T-cell (primary cell): ENCODE measurements around the gene SH2D2A. TPM values are rescaled to one million over a fixed set of nuclear protein-coding genes. Genes with fewer than 3 reads are reported as not detected.

Experiments used
- ATAC-seq, 4 experiments: fragments of 200-7000 bp in 3 of 4; fragments of 150-1000 bp in 1 of 4; cut with Tn5 transposase; replicated peaks in 1 of 4; 1 replicate in 3 of 4; 2 replicates in 1 of 4; pipeline ENCODE4 v1.10.0; 2021; ENCODE audit warnings: moderate library complexity in 3 of 4, mild to moderate bottlenecking in 2 of 4, moderate number of reproducible peaks in 1 of 4
- CTCF ChIA-PET, 2 donors: fragments of 300-600 bp; sonication (Branson Sonifier 250); formaldehyde crosslinking; loops; one replicate each; lab custom pipeline; 2022; ENCODE audit warnings: antibody characterized with exemption in 2 of 2; lab: Charles Lee
- POLR2A ChIA-PET, 2 donors: fragments of 300-600 bp; sonication (Branson Sonifier 250); formaldehyde crosslinking; loops; one replicate each; lab custom pipeline; 2022; ENCODE audit warnings: antibody characterized with exemption in 2 of 2; lab: Charles Lee
- DNase-seq, 35 experiments: peaks; one replicate each; pipeline versions ENCODE4 v3.0.0 to v3.0.0-alpha.2; 2013 to 2023
- H3K27ac ChIP-seq: one replicate; pipeline ENCODE4 v1.5.1; 2013; ENCODE audit warnings: low read length
- H3K27me3 ChIP-seq, 2 experiments: replicated peaks in 1 of 2; 1 replicate in 1 of 2; 2 replicates in 1 of 2; pipeline versions ENCODE4 v1.6.1 to v1.7.0; 2013; ENCODE audit warnings: low read length in 1 of 2, mixed read lengths in 1 of 2; ENCODE audit not compliant: control insufficient read depth in 2 of 2, insufficient read depth in 2 of 2; ENCODE audit errors: extremely low read depth in 1 of 2
- H3K36me3 ChIP-seq, 2 donors: 1 replicate in 1 of 2; 2 replicates in 1 of 2; pipeline versions ENCODE4 v1.6.1 to v1.7.0; 2013; ENCODE audit warnings: low read length in 1 of 2; ENCODE audit not compliant: control insufficient read depth in 2 of 2, insufficient read depth in 1 of 2; ENCODE audit errors: extremely low read depth in 1 of 2
- H3K4me1 ChIP-seq, 2 experiments: 1 replicate in 1 of 2; 2 replicates in 1 of 2; pipeline versions ENCODE4 v1.6.1 to v1.7.0; 2013; ENCODE audit warnings: low read length in 2 of 2, mixed read lengths in 1 of 2; ENCODE audit not compliant: insufficient read depth in 2 of 2, control insufficient read depth in 1 of 2; ENCODE audit errors: extremely low read depth in 1 of 2
- H3K4me3 ChIP-seq, 2 donors: 1 replicate in 1 of 2; 2 replicates in 1 of 2; pipeline versions ENCODE4 v1.5.1 to v1.7.0; 2013; ENCODE audit warnings: mild to moderate bottlenecking in 2 of 2, low read length in 1 of 2, moderate library complexity in 1 of 2; ENCODE audit not compliant: control insufficient read depth in 1 of 2; ENCODE audit errors: extremely low read depth in 1 of 2
- H3K9me3 ChIP-seq: 2 replicates; pipeline ENCODE4 v1.7.0; 2013
- H3K27ac Mint-ChIP-seq, 2 donors: one replicate each; pipeline ENCODE4 v1.8.0; 2020 to 2021; ENCODE audit warnings: mild to moderate bottlenecking in 2 of 2, mixed read lengths in 2 of 2
- H3K27me3 Mint-ChIP-seq, 2 donors: one replicate each; pipeline ENCODE4 v1.8.0; 2021 to 2022; ENCODE audit warnings: mixed read lengths in 2 of 2
- H3K36me3 Mint-ChIP-seq: one replicate; pipeline ENCODE4 v1.8.0; 2021; ENCODE audit warnings: mixed read lengths
- H3K4me1 Mint-ChIP-seq, 3 donors: one replicate each; pipeline ENCODE4 v1.8.0; 2020 to 2022; ENCODE audit warnings: mixed read lengths in 3 of 3, mild to moderate bottlenecking in 1 of 3
- H3K4me3 Mint-ChIP-seq, 3 donors: one replicate each; pipeline ENCODE4 v1.8.0; 2020 to 2022; ENCODE audit warnings: mild to moderate bottlenecking in 3 of 3, mixed read lengths in 3 of 3, moderate library complexity in 3 of 3
- H3K9me3 Mint-ChIP-seq, 3 donors: one replicate each; pipeline ENCODE4 v1.8.0; 2020 to 2022; ENCODE audit warnings: mixed read lengths in 3 of 3
- WGBS: methylation state at CpG from one replicate; pipeline ENCODE4 v1.1.5; 2013; ENCODE audit warnings: missing lambda C conversion rate; ENCODE audit not compliant: insufficient coverage; 5-methylcytosine and 5-hydroxymethylcytosine counted together
- total RNA-seq, 35 experiments: library from RNA in 6 of 35; stranded (reverse) in 6 of 35; fragments of 120-200 nt in 1 of 35; gene quantifications; one replicate each; pipeline versions ENCODE4 v1.2.1 to v1.2.4 and lab custom pipeline; 2013 to 2026

The SH2D2A gene
- total RNA-seq, 5 donors from 2014 or later (not counting 1 experiment from before 2014, with no cell fraction given): 42.8 to 110 (median 66.8) TPM

- Mint-ChIP-seq H3K4me1 (peaks cover 0 to 11% (median 10%) of the 10 kb centered on the region in 3 donors), H3K27ac (no peak overlapping the region), H3K9me3 (no peaks in the 10 kb centered on the region), H3K27me3 (peaks cover 8 to 9% of the 10 kb centered on the region in 2 donors), H3K36me3 (no peaks in the 10 kb centered on the region), H3K4me3 (no peak overlapping the region)
- no peak overlapping the region for H3K4me3 ChIP-seq
- CTCF ChIA-PET: interaction anchor here (0.6 to 2.2 kb wide), 2 partner anchors 13 to 32 kb away, joined by 5 to 9 read pairs; no protein-coding TSS in a partner anchor
- no CpG with 5 or more reads among the region's 1 CpG for WGBS
- POLR2A ChIA-PET: no interaction called here
- ATAC-seq: no peak
- no peak overlapping the region for H3K27ac ChIP-seq
- H3K4me1 ChIP-seq: no peaks in the 10 kb centered on the region
- H3K36me3 ChIP-seq: no peaks in the 10 kb centered on the region
- no peak for DNase-seq
- peaks cover 0 to 13% of the 10 kb centered on the region in 2 experiments for H3K27me3 ChIP-seq
- H3K9me3 ChIP-seq: no peaks in the 10 kb centered on the region
Measured at GRCh38 chr1:156826630-156827029, 10.0 kb upstream of the SH2D2A start.

- Histone ChIP-seq H3K4me1 (no peaks in the 10 kb centered on the region), H3K27me3 (peaks cover 0 to 1% of the 10 kb centered on the region in 2 experiments), H3K27ac (no peak overlapping the region), H3K36me3 (no peaks in the 10 kb centered on the region), H3K4me3 (no peak overlapping the region), H3K9me3 (no peaks in the 10 kb centered on the region)
- ChIA-PET CTCF (interaction anchor here in 1 of 2 donors (1.0 kb wide), 1 partner anchor 10 kb away, joined by 4 read pairs; no protein-coding TSS in a partner anchor), POLR2A (no interaction called here)
- Mint-ChIP-seq H3K9me3 (no peaks in the 10 kb centered on the region), H3K4me1 (peaks cover 0 to 18% (median 14%) of the 10 kb centered on the region in 3 donors), H3K27me3 (no peaks in the 10 kb centered on the region), H3K4me3 (no peak overlapping the region), H3K27ac (no peak overlapping the region), H3K36me3 (no peaks in the 10 kb centered on the region)
- ATAC-seq: no peak
- WGBS: 75% methylated on average over 1 of the region's 5 CpGs
- DNase-seq: no peak
Measured at GRCh38 chr1:156823210-156823790, 6.7 kb upstream of the SH2D2A start.

DNA sequence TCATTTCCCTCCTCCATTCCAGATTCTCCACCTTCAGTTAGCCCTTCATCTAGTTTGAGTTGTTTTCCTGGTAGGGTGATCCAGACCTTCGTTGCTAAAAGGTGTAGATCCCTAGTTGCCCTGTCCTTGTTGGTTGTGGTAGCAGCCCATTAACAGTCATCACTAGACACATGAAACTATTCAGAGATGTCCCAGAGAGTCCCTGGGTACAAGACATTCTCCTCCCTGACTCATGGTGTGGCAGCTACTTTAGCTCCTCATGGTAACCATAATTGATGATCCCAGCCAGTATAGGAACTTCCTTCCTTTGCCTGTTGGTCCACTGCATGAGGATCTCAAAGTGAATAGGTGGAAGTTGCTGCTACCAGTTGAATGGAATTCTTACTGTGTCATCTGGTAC lies 6.0 kb upstream of the SH2D2A start:
- no peak for DNase-seq
- Histone ChIP-seq H3K27me3 (no peaks in the 10 kb centered on the region), H3K9me3 (no peaks in the 10 kb centered on the region), H3K4me1 (peaks cover 0 to 2% of the 10 kb centered on the region in 2 experiments), H3K27ac (no peak overlapping the region), H3K36me3 (no peaks in the 10 kb centered on the region), H3K4me3 (no peak overlapping the region)
- no peak for ATAC-seq
- no peaks in the 10 kb centered on the region for H3K36me3 Mint-ChIP-seq
- no peak overlapping the region for H3K27ac Mint-ChIP-seq
- H3K4me3 Mint-ChIP-seq: no peak overlapping the region
- POLR2A ChIA-PET: interaction anchor here in 1 of 2 donors (0.6 kb wide), 3 partner anchors 18 to 603 kb away, joined by 3 to 8 read pairs (median 6); no protein-coding TSS in a partner anchor
- H3K9me3 Mint-ChIP-seq: no peaks in the 10 kb centered on the region
- H3K4me1 Mint-ChIP-seq: peaks cover 0 to 21% (median 18%) of the 10 kb centered on the region in 3 donors
- H3K27me3 Mint-ChIP-seq: no peaks in the 10 kb centered on the region
- no CpG with 5 or more reads among the region's 1 CpG for WGBS
- CTCF ChIA-PET: interaction anchor here in 1 of 2 donors (0.8 to 1.5 kb wide), 4 partner anchors 10 to 37 kb away, joined by 3 to 8 read pairs (median 4); partner anchors contain the start of gene NTRK1

DNA sequence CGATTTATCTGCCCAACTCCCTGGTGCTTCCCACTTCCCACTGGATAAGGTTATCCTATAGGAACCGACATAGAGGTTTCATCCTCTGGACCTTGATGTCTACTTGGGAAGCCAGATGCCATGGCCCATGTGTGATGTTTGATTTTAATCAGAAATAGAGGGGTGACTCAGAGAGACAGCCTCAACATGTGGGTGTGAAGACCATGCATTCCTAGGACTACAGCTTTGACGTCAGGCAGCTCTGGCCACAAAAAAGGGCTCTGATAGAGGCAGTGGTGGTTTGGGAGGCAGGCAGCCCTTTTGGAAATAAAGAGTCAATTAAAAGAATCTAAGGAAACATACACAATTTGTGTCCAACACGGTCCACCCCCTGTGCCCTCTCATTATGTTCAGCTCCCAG lies 5.2 kb upstream of the SH2D2A start:
- Histone ChIP-seq H3K4me1 (peaks cover 4 to 11% of the 10 kb centered on the region in 2 experiments), H3K4me3 (no peak overlapping the region), H3K9me3 (no peaks in the 10 kb centered on the region), H3K36me3 (no peaks in the 10 kb centered on the region), H3K27ac (no peak overlapping the region), H3K27me3 (no peaks in the 10 kb centered on the region)
- CTCF ChIA-PET: interaction anchor here (0.6 to 1.5 kb wide), 4 partner anchors 11 to 39 kb away, joined by 3 to 8 read pairs (median 3); partner anchors contain the start of gene NTRK1 (in 2 of the 2)
- no CpG with 5 or more reads among the region's 4 CpGs for WGBS
- Mint-ChIP-seq H3K4me1 (peaks cover 4 to 28% (median 22%) of the 10 kb centered on the region in 3 donors), H3K4me3 (no peak overlapping the region), H3K36me3 (no peaks in the 10 kb centered on the region), H3K9me3 (no peaks in the 10 kb centered on the region), H3K27ac (no peak overlapping the region), H3K27me3 (no peaks in the 10 kb centered on the region)
- ATAC-seq (no peak), DNase-seq (peak in 1 of 35 experiments; percentile 33)
- POLR2A ChIA-PET: interaction anchor here (0.5 to 0.6 kb wide), 2 partner anchors 67 to 68 kb away, joined by 3 read pairs; no protein-coding TSS in a partner anchor

GRCh38 chr1:156815961-156816422 lies 656 bp downstream of the SH2D2A start:
- Mint-ChIP-seq H3K4me1 (peaks cover 57 to 70% (median 64%) of the 10 kb centered on the region in 3 donors), H3K4me3 (peak overlapping the region; percentile 88 to 92 (median 89)), H3K27me3 (no peaks in the 10 kb centered on the region), H3K36me3 (peaks cover 22% of the 10 kb centered on the region), H3K9me3 (no peaks in the 10 kb centered on the region), H3K27ac (peak overlapping the region; percentile 98 to 100)
- WGBS: 13% methylated on average over 6 of the region's 10 CpGs
- H3K4me3 ChIP-seq: peak overlapping the region; percentile 50 to 70
- peak overlapping the region; percentile 99 for H3K27ac ChIP-seq
- POLR2A ChIA-PET: interaction anchor here (0.6 kb wide), 2 partner anchors 316 to 710 kb away, joined by 3 to 4 read pairs; partner anchors contain the start of gene MEF2D (in 1 of the 2)
- peak in 7 of 35 experiments; percentile 6 to 54 (median 21) for DNase-seq
- peaks cover 25 to 69% of the 10 kb centered on the region in 2 experiments for H3K4me1 ChIP-seq
- H3K9me3 ChIP-seq: no peaks in the 10 kb centered on the region
- peaks cover 8 to 22% of the 10 kb centered on the region in 2 donors for H3K36me3 ChIP-seq
- CTCF ChIA-PET: interaction anchor here (1.3 to 1.6 kb wide), 2 partner anchors 23 kb away, joined by 3 to 5 read pairs; no protein-coding TSS in a partner anchor
- ATAC-seq: peak in 1 of 4 experiments; percentile 2
- no peaks in the 10 kb centered on the region for H3K27me3 ChIP-seq

GRCh38 chr1:156815307-156815826 lies 1.3 kb downstream of the SH2D2A start:
- peak overlapping the region; percentile 50 to 70 for H3K4me3 ChIP-seq
- H3K4me1 Mint-ChIP-seq: peaks cover 57 to 72% (median 66%) of the 10 kb centered on the region in 3 donors
- peaks cover 24% of the 10 kb centered on the region for H3K36me3 Mint-ChIP-seq
- DNase-seq (no peak), ATAC-seq (no peak)
- no peaks in the 10 kb centered on the region for H3K27me3 Mint-ChIP-seq
- H3K4me3 Mint-ChIP-seq: peak overlapping the region; percentile 88 to 92 (median 89)
- no peaks in the 10 kb centered on the region for H3K9me3 Mint-ChIP-seq
- H3K27ac Mint-ChIP-seq: peak overlapping the region; percentile 98 to 100
- H3K27ac ChIP-seq: peak overlapping the region; percentile 99
- ChIA-PET CTCF (interaction anchor here in 1 of 2 donors (1.6 kb wide), 1 partner anchor 23 kb away, joined by 5 read pairs; no protein-coding TSS in a partner anchor), POLR2A (no interaction called here)
- H3K4me1 ChIP-seq: peaks cover 25 to 73% of the 10 kb centered on the region in 2 experiments
- no peaks in the 10 kb centered on the region for H3K27me3 ChIP-seq
- 67% methylated on average over 4 of the region's 5 CpGs for WGBS
- peaks cover 9 to 26% of the 10 kb centered on the region in 2 donors for H3K36me3 ChIP-seq
- no peaks in the 10 kb centered on the region for H3K9me3 ChIP-seq
